ENCODE measurements around the gene TRIP4. TPM values are rescaled to one million over a fixed set of nuclear protein-coding genes. Genes with fewer than 3 reads are reported as not detected.

Gene TRIP4
- total and polyA plus RNA-seq, 2 donors (not counting 3 experiments of a cell fraction or from before 2014, with no cell fraction given) = 10.9 to 31.1 TPM

- H3K4me1 ChIP-seq (ENCODE audit: control insufficient read depth, extremely low read depth, insufficient read depth, low read length) = peaks cover 16% of the 10 kb centered on the region
- peak; percentile 69 for FAIRE-seq
- H3K27me3 ChIP-seq (ENCODE audit: control insufficient read depth in 2 of 2, insufficient read depth in 2 of 2, low read length in 2 of 2) = no peaks in the 10 kb centered on the region
- H4K20me1 ChIP-seq (replicated peaks; ENCODE audit: control insufficient read depth, extremely low read depth, insufficient read depth, low read length) = no peaks in the 10 kb centered on the region
- no peaks in the 10 kb centered on the region for H3K9me3 ChIP-seq (replicated peaks; ENCODE audit: control insufficient read depth, insufficient read depth, low read length)
- H3K27ac ChIP-seq (ENCODE audit: insufficient read depth, low read depth, low read length) = peak overlapping the region; percentile 36
- H3K9me1 ChIP-seq (replicated peaks; ENCODE audit: control insufficient read depth, extremely low read depth, insufficient read depth, low read length) = no peaks in the 10 kb centered on the region
- BruUV-seq (replicated peaks) = no TSS peak
- TF ChIP-seq EZH2 (IDR thresholded peaks at IDR 0.05; ENCODE audit: borderline replicate concordance, low read depth, low read length, severe bottlenecking) (no peak), MYC (IDR thresholded peaks at IDR 0.05; ENCODE audit: low read depth, low read length) (no peak), CTCF (IDR thresholded peaks at IDR 0.05; ENCODE audit: extremely low read depth in 1 of 2, insufficient read depth in 1 of 2, low read depth in 1 of 2, low read length in 2 of 2) (no peak)
- no peak for DNase-seq (ENCODE audit: low read depth, low spot score)
- ChIA-PET POLR2A (interaction anchor here (0.6 kb wide), 1 partner anchor 162 kb away, joined by 3 read pairs; no protein-coding TSS in a partner anchor), CTCF (interaction anchor here (1.0 to 1.8 kb wide), 10 partner anchors 12 to 193 kb away, joined by 3 to 44 read pairs (median 5); partner anchors contain the start of gene PPIB)
- dilution Hi-C loops (cut with MboI; ENCODE audit: extremely low pct_ligation_motif_present, low sequenced_read_pairs) = no loop called here
- no peaks in the 10 kb centered on the region for H3K36me3 ChIP-seq (ENCODE audit: control insufficient read depth in 2 of 2, extremely low read depth in 1 of 2, insufficient read depth in 2 of 2, low read length in 2 of 2)
- H3K4me2 ChIP-seq (ENCODE audit: insufficient read depth, low read length) = peak overlapping the region; percentile 64
- peaks cover 27% of the 10 kb centered on the region for H3K79me2 ChIP-seq (ENCODE audit: control insufficient read depth, insufficient read depth, low read length)
- H3K9ac ChIP-seq (replicated peaks; ENCODE audit: extremely low read depth, insufficient read depth, low read length) = peak overlapping the region; percentile 44
- intact Hi-C loops (cut with micrococcal nuclease) = loop anchor here (1.0 to 5.0 kb wide), 6 partner anchors 31 to 259 kb away; partner anchors contain the start of genes PPIB, SNX1 and TRIP4
- H3K4me3 ChIP-seq (replicated peaks in 1 of 3; ENCODE audit: insufficient read depth in 1 of 3, low read depth in 1 of 3, low read length in 3 of 3) = peak overlapping the region in 2 of 3 experiments; percentile 89 to 94
- peak overlapping the region; percentile 95 for H2AFZ ChIP-seq (ENCODE audit: low read depth, low read length)
Observed at GRCh38 chr15:64356710-64357040, 31.0 kb upstream of the TRIP4 start.

GRCh38 chr15:64361259-64361658 is 26.4 kb upstream of the TRIP4 start:
- H3K4me3 ChIP-seq (replicated peaks in 1 of 3; ENCODE audit: insufficient read depth in 1 of 3, low read depth in 1 of 3, low read length in 3 of 3) = no peak overlapping the region
- FAIRE-seq = no peak
- ChIA-PET CTCF (interaction anchor here (0.6 to 0.9 kb wide), 3 partner anchors 18 to 167 kb away, joined by 3 to 5 read pairs (median 3); no protein-coding TSS in a partner anchor), POLR2A (no interaction called here)
- no peaks in the 10 kb centered on the region for H3K79me2 ChIP-seq (ENCODE audit: control insufficient read depth, insufficient read depth, low read length)
- no peaks in the 10 kb centered on the region for H3K9me1 ChIP-seq (replicated peaks; ENCODE audit: control insufficient read depth, extremely low read depth, insufficient read depth, low read length)
- H3K27me3 ChIP-seq (ENCODE audit: control insufficient read depth in 2 of 2, insufficient read depth in 2 of 2, low read length in 2 of 2) = no peaks in the 10 kb centered on the region
- no peak overlapping the region for H3K4me2 ChIP-seq (ENCODE audit: insufficient read depth, low read length)
- no peaks in the 10 kb centered on the region for H3K9me3 ChIP-seq (replicated peaks; ENCODE audit: control insufficient read depth, insufficient read depth, low read length)
- H4K20me1 ChIP-seq (replicated peaks; ENCODE audit: control insufficient read depth, extremely low read depth, insufficient read depth, low read length) = no peaks in the 10 kb centered on the region
- H2AFZ ChIP-seq (ENCODE audit: low read depth, low read length) = no peak overlapping the region
- H3K9ac ChIP-seq (replicated peaks; ENCODE audit: extremely low read depth, insufficient read depth, low read length) = no peak overlapping the region
- H3K4me1 ChIP-seq (ENCODE audit: control insufficient read depth, extremely low read depth, insufficient read depth, low read length) = peaks cover 4% of the 10 kb centered on the region
- TF ChIP-seq FOS (IDR thresholded peaks at IDR 0.05; ENCODE audit: borderline replicate concordance, insufficient read depth, low read length) (no peak), POLR2AphosphoS5 (IDR thresholded peaks at IDR 0.05; ENCODE audit: insufficient read depth, low read depth, low read length) (no peak), MAX (IDR thresholded peaks at IDR 0.05; ENCODE audit: insufficient read depth, insufficient read length) (no peak), POLR2A (IDR thresholded peaks at IDR 0.05; ENCODE audit: low read depth, low read length) (no peak), MYC (IDR thresholded peaks at IDR 0.05; ENCODE audit: low read depth, low read length) (no peak), GATA2 (IDR thresholded peaks at IDR 0.05; ENCODE audit: insufficient read depth, insufficient read length, low read depth, low read length) (no peak), JUN (IDR thresholded peaks at IDR 0.05; ENCODE audit: borderline replicate concordance, insufficient read depth, insufficient read length, low read depth) (no peak), EZH2 (IDR thresholded peaks at IDR 0.05; ENCODE audit: borderline replicate concordance, low read depth, low read length, severe bottlenecking) (no peak), CTCF (IDR thresholded peaks at IDR 0.05; ENCODE audit: extremely low read depth in 1 of 2, insufficient read depth in 1 of 2, low read depth in 1 of 2, low read length in 2 of 2) (no peak)
- DNase-seq (ENCODE audit: low read depth, low spot score) = no peak
- H3K36me3 ChIP-seq (ENCODE audit: control insufficient read depth in 2 of 2, extremely low read depth in 1 of 2, insufficient read depth in 2 of 2, low read length in 2 of 2) = no peaks in the 10 kb centered on the region
- no TSS peak for BruUV-seq (replicated peaks)
- no peak overlapping the region for H3K27ac ChIP-seq (ENCODE audit: insufficient read depth, low read depth, low read length)
- intact Hi-C loops (cut with micrococcal nuclease) (no loop called here), dilution Hi-C loops (cut with MboI; ENCODE audit: extremely low pct_ligation_motif_present, low sequenced_read_pairs) (no loop called here)

All from endothelial cell of umbilical vein (primary cell).